ENCODE data around the gene RAB11FIP3.
"Not testable (repeated sequence)": the region's sequence is repeated elsewhere in the genome, so short reads cannot be mapped to it uniquely, and the experiment has no call there.

The RAB11FIP3 gene

GRCh38 chr16:491220-491919 is 65.9 kb downstream of the RAB11FIP3 start:
- no peak overlapping the region for H3K27ac ChIP-seq
- no peak for DNase-seq (ENCODE audit: low spot score)
- POLR2A ChIA-PET (ENCODE audit: low non-redundant PET), result no interaction called here
- CTCF ChIA-PET, result no interaction called here
- TF ChIP-seq CTCF (conservative IDR thresholded peaks at IDR 0.05; ENCODE audit: low read depth), result no peak

- CTCF ChIA-PET, result no interaction called here
- TF ChIP-seq CTCF (conservative IDR thresholded peaks at IDR 0.05; ENCODE audit: low read depth), result no peak
- POLR2A ChIA-PET (ENCODE audit: low non-redundant PET), result no interaction called here
- no peak for DNase-seq (ENCODE audit: low spot score)
- H3K27ac ChIP-seq, result no peak overlapping the region
Measured at GRCh38 chr16:492211-492875, 66.9 kb downstream of the RAB11FIP3 start.

DNA sequence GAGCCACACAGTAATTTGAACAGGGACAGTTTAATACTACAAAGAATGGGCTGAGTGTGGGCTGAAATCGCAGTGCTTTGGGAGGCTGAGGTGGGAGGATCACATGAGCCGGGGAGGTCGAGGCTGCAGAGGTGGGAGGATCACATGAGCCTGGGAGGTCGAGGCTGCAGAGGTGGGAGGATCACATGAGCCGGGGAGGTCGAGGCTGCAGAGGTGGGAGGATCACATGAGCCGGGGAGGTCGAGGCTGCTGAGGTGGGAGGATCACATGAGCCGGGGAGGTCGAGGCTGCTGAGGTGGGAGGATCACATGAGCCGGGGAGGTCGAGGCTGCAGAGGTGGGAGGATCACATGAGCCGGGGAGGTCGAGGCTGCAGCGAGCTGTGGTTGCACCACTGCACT is 69.2 kb downstream of the RAB11FIP3 start:
- POLR2A ChIA-PET (ENCODE audit: low non-redundant PET); DNase-seq (ENCODE audit: low spot score); H3K27ac ChIP-seq: not testable (repeated sequence)
- CTCF ChIA-PET, result interaction anchor here (0.6 to 0.9 kb wide), 3 partner anchors 16 to 450 kb away, joined by 3 read pairs; no protein-coding TSS in a partner anchor

DNA sequence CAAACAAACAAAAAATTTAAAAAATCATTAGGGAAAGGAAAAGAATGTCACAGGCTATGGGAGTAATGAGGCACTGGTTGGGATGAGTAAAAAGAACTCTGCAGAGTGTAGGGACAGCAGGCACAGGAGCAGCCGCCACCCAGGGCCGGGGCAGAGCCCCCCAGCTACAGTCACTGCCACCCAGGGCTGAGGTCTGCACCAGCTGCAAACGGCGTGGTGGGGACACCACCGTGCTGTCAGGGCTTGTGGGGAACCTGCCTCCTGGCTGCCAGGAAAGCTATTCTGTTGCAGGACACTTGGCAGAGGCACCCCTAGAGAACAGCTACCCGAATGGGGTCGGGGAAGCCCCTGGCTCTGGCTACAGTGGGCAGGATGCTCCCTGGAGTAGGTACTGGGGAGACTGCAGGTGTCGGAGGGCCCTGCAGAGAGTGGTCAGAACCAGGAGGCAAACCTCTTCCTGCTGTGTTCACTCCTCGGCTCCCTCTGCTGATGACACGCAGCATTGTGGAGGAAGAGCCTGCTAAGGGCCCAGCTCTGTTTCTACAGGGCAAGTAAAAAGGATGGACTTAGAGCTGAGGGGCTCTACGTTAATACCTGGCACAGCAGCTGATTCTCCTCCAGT is 69.8 kb downstream of the RAB11FIP3 start:
- peak overlapping the region; percentile 48; the same call in 1 of the 2 replicates for H3K27ac ChIP-seq
- peak; percentile 26 for DNase-seq (ENCODE audit: low spot score)
- peak; percentile 34; the same call in 1 of the 2 replicates for TF ChIP-seq CTCF (conservative IDR thresholded peaks at IDR 0.05; ENCODE audit: low read depth)
- CTCF ChIA-PET, result interaction anchor here (0.6 to 1.1 kb wide), 6 partner anchors 8 to 450 kb away, joined by 3 read pairs; no protein-coding TSS in a partner anchor
- POLR2A ChIA-PET (ENCODE audit: low non-redundant PET), result no interaction called here

DNA sequence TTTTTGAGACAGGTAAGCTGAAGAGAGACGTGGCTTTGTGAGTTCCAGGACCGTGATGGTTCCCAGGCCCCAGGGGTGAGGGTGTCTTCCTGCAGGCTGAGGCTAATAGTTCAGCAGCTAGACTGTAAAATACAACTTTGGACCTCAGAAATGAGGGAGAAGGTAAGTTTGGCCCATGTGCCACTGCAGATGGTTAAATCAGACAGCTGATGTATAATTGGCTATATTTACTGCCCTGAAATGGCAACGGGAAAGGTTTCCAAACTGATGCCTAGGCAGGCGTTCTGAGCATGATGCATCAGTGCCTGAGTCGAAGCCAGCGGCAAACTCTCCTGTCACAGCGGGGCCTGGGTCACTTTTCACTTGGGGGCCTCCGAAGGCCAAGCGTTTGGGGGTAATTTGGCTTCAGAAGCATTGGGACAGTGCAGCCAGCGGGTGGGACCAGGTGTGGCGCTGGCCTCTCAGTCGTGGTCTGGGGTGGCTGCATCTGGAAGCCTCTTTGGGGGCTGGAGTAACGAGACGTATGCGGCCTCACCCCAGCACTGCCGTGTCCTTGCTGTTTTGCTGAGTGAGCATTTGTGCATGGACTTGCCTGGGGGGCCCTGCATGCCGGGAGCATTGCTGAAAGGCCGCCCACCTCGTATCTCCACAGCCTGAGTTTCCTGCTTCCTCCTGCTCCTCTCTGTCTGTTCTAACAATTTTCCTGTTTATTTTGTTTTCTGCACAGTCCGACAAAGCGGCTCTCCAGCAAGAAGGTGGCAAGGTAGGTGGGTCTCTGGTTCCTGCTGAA is 70.8 kb downstream of the RAB11FIP3 start:
- no peak for DNase-seq (ENCODE audit: low spot score)
- ChIA-PET POLR2A (ENCODE audit: low non-redundant PET) (no interaction called here), CTCF (interaction anchor here (0.6 to 1.1 kb wide), 4 partner anchors 9 to 89 kb away, joined by 3 read pairs; no protein-coding TSS in a partner anchor)
- peak overlapping the region; percentile 48 for H3K27ac ChIP-seq
- TF ChIP-seq CTCF (conservative IDR thresholded peaks at IDR 0.05; ENCODE audit: low read depth), result no peak

GRCh38 chr16:497258-497657 is 71.8 kb downstream of the RAB11FIP3 start:
- DNase-seq (ENCODE audit: low spot score), result no peak
- POLR2A ChIA-PET (ENCODE audit: low non-redundant PET), result no interaction called here
- CTCF ChIA-PET, result no interaction called here
- no peak for TF ChIP-seq CTCF (conservative IDR thresholded peaks at IDR 0.05; ENCODE audit: low read depth)
- H3K27ac ChIP-seq, result peak overlapping the region; percentile 48
